WI38 (cell line): Measurements from ENCODE around the gene CLDN17.

ENCODE experiments used
- H3K4me3 ChIP-seq: 2 replicates; pipeline ENCODE4 v1.5.1; 2011; ENCODE audit warnings: low read depth, mild to moderate bottlenecking, control low read depth, low read length
- TF ChIP-seq, protein P1 (sequence below): IDR thresholded peaks from 2 replicates; pipeline ENCODE4 v1.5.1; 2012; ENCODE audit warnings: low read depth, mild to moderate bottlenecking, control low read depth, low read length

CLDN17 gene

DNA sequence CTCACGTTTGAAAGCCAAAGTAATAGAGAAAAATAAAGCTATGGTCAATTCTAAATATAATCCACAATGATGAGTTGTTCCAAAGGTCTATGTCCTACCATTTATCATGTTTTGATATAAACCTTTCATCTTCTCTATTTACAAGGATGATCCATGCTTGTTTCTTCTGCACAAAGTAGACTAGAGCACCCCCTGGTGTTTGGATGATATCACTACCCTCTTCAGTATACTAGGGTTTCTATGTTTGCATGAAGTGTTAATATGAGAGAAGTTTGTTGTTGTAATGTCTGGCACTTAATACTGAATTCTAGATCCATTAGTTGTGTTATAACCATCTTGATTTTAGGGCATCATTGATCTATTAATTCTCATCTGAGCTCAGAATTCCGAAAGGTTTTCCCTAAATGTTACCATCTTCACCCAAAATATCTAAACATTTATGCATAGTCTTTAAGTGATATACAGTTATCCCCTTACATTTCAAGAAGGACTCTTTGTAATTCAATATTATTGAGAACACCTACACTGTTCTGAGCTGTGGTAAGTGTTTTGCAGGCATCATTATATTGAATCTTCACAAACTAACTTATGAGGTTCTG is 28.2 kb upstream of the CLDN17 start:
- no peak overlapping the region for H3K4me3 ChIP-seq
- TF ChIP-seq, protein P1, sequence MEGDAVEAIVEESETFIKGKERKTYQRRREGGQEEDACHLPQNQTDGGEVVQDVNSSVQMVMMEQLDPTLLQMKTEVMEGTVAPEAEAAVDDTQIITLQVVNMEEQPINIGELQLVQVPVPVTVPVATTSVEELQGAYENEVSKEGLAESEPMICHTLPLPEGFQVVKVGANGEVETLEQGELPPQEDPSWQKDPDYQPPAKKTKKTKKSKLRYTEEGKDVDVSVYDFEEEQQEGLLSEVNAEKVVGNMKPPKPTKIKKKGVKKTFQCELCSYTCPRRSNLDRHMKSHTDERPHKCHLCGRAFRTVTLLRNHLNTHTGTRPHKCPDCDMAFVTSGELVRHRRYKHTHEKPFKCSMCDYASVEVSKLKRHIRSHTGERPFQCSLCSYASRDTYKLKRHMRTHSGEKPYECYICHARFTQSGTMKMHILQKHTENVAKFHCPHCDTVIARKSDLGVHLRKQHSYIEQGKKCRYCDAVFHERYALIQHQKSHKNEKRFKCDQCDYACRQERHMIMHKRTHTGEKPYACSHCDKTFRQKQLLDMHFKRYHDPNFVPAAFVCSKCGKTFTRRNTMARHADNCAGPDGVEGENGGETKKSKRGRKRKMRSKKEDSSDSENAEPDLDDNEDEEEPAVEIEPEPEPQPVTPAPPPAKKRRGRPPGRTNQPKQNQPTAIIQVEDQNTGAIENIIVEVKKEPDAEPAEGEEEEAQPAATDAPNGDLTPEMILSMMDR = no peak

DNA sequence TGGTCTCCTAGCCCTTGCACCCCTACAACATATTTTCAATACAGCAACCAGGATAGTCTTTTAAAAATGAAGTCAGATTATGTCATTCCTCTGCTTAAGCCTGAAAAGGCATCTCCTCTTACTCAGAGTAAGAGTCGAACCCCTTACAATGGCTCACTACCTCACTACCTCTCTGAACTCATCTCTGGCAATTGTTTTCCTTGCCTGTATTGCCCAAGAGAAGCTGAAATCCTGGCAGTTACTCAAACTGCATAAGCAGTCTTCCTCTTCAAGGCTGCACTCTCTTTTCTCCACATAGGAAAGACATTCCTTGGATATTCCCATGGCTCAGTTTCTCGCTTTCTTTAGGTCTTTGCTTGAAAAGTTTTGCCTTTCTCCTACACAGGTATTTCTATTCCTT is 26.6 kb upstream of the CLDN17 start:
- TF ChIP-seq, protein P1 = no peak
- no peak overlapping the region for H3K4me3 ChIP-seq

DNA sequence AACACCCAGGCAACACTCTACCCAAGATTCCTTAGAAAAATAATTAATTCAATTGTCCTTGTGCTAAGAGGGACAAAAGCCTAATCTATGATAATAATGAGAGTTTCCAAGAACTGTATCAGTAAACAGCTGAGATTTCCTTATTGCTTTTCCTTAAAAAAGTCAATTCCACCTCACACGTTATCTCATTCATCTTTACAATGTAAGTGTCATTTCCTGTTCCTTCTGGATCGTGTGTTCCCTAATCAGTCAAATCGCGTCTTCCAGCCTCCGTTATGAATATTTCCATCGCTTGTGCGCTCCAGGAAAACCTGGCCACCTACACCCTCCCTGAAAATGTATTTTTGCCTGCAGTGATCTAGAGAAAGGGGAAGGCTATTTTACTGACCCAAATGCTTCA is 23.9 kb upstream of the CLDN17 start:
- no peak overlapping the region for H3K4me3 ChIP-seq
- TF ChIP-seq, protein P1 = no peak

DNA sequence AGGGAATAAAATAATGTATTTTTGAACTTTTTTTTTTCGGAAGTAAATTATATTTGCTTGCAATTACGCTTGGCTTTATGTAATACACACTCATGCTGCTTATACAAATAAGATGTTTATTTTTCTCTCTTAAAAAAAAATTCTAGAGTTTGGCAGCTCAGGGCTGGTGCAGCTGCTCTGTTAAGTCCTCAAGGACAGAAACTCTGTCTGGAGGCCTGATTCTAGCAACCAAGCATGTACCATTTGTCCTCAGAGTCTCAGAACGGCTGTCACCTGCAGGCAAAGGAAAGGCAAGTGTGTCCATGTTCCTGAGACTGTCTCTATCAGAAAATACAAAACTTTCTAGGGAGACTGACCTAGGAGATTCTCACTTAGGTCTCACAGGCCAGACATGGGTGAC is 23.2 kb upstream of the CLDN17 start:
- TF ChIP-seq, protein P1 = no peak
- no peak overlapping the region for H3K4me3 ChIP-seq

DNA sequence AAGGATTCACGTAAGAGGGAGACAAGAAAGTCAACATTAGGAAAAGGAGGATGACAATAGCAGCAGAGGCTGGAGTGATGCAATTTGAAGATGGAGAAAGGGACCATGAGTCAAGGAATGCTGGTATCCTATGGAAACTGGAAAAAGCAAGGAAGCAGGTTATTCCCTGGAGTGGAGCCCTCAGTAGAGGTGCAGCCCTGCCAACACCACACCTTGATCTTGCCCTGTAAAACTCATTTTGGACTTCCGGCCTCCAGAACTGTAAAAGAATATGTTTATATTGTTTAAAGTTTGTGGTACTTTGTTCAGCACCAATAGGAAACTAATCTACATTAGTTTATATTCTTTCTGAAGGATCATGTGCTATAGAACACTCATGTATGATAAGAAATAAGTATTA is 19.6 kb upstream of the CLDN17 start:
- H3K4me3 ChIP-seq = no peak overlapping the region
- TF ChIP-seq, protein P1 = no peak

DNA sequence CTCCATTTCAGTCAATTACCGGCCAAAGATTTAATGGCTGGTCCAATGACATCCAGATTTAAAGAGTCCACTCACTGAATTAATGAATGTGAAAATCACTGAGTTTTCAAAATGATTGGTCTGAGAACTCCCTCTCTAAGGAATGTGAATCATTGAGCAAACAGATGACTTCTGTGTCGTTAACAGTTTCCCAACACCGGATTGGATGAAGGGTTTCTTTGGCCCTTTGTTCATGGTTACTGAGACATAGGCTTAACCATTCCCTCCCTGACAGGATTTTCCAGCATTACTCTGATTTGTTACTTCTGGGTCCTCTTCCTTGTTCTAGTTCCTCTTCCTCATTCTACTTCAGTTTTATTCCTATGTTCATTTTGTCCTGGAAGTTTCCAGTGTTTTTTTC is 1.5 kb upstream of the CLDN17 start:
- TF ChIP-seq, protein P1 = no peak
- no peak overlapping the region for H3K4me3 ChIP-seq

DNA sequence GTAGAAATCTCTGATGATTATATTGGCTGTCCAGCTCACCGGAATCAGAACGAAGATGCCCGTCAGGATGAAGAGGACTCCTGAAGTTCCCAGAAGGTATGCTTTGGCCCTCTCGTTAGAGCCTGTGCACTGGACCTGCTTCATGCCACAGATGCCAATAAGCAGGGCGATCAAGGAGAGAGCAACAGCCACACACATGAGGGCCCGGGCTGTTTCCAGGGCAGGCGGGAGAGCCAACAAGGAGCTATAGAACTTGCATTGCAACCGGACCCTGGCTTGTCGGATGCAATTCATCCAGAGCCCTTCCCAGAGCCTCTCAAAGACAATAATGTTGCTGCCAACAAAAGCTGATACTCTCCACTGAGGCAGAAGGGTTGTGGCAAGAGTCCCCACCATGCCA is 434 bp downstream of the CLDN17 start:
- TF ChIP-seq, protein P1 = no peak
- no peak overlapping the region for H3K4me3 ChIP-seq
